ENCODE results near the gene S100A13.
"Not testable (repeated sequence)": the region's sequence is repeated elsewhere in the genome, so short reads cannot be mapped to it uniquely, and the experiment has no call there.

The S100A13 gene

DNA sequence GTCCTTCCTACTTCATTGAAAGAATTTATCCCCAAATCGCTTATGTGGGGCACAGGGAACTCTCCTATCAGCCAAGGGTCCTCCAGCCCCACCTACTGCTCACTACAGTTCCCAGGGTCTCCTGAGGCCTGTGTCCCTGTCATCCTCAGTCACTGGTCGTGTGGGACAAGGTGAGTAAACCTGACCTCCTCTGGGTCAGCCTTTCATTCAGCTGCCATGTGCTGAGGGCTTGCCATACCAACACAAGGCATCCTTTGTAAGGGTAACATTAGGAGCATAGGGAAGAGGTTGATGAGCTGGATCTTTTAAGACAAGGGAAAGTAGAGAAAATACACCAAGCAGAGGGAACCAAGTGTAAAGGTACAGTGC, 20.0 kb upstream of the S100A13 start:
- DNase-seq, result no peak

DNA sequence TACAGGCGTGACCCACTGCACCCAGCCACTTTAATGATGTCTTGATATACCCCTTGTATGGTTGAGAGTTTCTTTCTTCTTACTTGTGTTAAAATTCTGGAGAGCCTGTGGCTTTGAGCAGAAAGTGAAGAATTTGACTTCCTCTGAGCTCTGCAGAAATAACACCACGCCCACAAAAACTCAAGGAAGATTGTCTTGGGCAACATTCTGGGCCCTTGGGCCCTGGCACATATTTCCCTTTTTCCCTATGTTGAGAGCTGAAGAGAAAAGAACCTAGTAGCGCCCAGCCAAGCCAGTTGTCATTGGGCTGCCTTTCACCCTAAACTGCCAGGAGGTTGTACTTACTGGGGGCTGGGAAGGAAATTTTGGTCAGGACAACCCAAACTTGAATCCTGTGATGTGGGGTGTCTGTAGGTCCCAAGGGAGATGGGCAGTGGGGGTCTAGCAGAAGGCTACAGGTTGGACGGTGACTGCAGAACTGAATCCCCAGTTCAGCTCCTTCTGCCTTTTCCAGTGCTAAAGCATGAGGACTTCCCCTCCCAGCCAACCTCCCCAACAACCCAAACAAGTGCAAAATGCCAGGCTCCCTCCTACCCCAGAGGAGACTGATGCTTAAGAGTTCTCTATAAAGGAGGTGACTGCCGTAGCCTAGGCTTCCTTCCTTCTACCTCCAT, 19.5 kb upstream of the S100A13 start:
- no peak for DNase-seq

DNA sequence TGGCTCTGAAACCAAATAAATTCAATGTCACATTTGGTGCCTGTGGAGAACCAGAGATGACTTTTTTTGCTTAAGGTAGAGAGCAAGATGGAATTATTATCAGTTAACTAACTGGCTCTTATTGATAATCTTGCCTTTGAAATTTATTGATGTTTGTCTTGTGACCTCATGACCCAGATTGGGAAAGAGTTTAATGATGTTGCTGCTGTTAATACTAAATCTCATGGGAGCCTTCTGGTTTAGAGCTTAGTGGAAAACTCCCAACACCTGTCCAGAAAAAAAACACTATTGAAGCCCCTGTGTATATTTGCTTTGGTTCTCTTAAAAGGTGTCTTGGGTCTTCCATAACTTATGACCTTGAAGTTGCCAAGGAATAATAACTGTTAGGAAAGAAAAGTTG, 16.5 kb upstream of the S100A13 start:
- DNase-seq, result no peak

DNA sequence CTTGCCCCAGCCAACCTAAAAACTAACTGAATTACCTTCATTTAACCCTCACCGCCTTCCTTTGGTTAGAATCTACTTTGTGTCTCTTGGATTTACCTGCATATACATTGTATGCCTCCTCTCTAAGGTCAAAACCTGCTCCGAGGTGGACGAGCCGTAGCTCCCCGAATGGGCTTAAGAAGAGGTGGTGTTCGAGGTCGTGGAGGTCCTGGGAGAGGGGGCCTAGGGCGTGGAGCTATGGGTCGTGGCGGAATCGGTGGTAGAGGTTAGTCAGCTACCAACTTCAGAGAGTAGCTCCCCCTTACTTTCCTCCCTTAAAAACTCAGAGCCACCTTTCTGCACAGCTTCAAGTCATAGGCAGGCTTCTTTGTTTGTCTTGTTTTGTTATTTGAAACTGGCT, 15.8 kb upstream of the S100A13 start:
- no peak for DNase-seq

DNA sequence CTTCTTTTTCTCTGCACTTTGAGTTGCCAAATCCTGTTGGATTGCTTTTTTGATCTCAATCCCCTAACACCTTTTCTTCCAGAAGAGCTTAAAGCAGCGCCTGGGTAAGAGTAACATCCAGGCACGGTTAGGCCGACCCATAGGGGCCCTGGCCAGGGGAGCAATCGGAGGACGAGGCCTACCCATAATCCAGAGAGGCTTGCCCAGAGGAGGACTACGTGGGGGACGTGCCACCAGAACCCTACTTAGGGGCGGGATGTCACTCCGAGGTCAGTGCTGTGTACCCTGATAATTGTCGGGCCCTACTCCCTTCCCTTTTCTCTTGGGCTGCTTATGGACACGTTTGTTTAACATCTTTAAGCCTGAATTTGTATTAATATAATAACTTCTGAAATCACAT, 14.9 kb upstream of the S100A13 start:
- no peak for DNase-seq

DNA sequence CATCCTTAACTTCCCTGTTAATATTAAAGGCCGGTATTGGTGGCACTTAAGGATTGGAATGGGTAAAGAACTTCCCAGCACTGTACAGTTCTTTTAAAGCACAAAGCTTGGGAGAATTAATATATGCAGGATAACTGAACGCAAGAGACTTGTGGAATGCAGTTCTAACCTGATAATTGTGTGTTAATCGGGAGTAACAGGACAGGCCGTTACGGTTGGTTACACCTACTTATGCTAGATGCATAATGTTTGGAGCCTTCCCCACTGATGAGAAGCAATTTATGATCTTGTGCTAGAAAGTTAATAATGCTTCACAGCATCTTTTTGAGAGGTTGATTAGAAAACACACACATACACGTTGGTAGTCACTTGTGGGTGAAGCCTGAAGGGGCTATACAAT, 13.6 kb upstream of the S100A13 start:
- no peak for DNase-seq

DNA sequence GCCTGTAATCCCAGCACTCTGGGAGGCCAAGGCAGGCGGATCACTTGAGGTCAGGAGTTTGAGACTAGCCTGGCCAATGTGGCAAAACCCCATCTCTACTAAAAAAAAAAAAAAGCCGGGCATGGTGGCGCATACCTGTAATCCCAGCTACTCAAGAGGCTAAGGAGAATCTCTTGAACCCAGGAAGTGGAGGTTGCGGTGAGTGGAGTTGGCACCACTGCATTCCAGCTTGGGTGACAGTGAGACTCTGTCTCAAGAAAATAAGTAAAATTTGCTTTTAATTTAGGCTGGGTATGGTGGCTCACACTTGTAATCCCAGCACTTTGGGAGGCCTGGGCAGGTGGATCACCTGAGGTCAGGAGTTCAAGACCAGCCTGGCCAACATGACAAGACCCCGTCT, 12.9 kb upstream of the S100A13 start:
- not testable (repeated sequence) for DNase-seq

DNA sequence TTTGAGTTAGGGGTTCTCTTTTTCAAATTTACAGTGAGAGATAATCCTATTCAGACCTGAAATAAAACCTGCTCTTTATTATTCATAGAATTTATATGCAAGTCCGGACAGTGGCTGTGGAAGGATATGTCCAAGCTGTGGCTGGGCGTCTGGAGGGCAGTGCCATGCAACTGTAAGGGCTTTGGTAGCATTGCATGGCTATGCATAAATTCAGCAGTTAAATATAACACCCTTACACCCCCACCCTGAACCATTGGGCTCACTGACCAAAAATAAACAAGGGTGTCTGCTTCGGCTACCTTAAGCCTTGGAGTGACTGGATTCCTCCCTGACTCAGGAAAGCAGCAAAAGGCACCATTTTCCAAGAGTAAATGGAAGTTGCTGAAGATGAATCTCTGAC, 12.0 kb upstream of the S100A13 start:
- DNase-seq, result no peak

DNA sequence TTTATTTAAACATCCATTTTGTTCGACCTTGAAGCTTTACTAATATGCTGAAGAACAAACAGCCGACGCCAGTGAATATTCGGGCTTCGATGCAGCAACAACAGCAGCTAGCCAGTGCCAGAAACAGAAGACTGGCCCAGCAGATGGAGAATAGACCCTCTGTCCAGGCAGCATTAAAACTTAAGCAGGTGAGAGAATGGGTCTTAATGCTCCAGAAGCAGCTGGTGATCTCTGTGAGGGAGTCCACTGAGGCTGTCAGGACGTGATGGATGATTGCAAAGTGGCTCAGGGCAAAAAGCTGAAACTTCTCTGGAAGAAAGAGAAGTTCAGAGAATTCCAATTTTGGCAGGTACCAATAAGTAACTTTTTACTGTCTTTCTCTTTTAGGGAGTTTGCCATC, 11.0 kb upstream of the S100A13 start:
- no peak for DNase-seq

DNA sequence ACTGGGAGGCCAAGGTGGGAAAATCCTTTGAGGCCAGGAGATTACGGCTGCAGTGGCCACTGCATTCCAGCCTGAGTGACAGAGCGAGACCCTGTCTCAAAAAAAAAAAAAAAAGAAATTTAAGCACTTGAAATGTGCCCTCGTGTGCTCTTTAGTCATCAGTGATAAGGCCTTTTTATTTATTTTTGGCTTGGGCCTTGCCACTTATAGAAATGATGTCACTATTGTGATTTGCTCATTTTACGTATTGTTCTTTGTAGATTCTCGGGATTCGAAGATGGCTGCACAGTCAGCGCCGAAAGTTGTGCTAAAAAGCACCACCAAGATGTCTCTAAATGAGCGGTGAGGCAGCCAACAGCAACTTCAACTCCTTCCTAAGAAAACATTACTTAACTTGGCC, 9.0 kb upstream of the S100A13 start:
- DNase-seq, result no peak

DNA sequence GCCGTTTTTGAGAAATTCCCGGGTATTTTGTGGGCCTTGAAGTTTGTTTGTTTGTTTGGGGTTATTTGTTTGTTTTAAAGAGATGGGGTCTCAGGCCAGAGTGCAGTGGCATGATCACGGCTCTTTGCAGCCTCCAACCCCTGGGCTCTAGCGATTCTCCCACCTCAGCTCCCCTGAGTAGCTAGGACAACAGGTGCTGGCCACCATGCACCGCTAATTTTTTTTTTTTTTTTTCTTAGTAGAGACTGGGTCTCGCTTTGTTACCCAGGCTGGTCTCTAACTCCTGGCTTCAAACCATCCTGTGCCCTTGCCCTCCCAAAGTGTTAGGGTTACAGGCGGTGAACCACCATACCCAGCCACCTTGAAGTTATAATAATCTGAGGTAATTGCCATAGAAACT, 8.6 kb upstream of the S100A13 start:
- no peak for DNase-seq

DNA sequence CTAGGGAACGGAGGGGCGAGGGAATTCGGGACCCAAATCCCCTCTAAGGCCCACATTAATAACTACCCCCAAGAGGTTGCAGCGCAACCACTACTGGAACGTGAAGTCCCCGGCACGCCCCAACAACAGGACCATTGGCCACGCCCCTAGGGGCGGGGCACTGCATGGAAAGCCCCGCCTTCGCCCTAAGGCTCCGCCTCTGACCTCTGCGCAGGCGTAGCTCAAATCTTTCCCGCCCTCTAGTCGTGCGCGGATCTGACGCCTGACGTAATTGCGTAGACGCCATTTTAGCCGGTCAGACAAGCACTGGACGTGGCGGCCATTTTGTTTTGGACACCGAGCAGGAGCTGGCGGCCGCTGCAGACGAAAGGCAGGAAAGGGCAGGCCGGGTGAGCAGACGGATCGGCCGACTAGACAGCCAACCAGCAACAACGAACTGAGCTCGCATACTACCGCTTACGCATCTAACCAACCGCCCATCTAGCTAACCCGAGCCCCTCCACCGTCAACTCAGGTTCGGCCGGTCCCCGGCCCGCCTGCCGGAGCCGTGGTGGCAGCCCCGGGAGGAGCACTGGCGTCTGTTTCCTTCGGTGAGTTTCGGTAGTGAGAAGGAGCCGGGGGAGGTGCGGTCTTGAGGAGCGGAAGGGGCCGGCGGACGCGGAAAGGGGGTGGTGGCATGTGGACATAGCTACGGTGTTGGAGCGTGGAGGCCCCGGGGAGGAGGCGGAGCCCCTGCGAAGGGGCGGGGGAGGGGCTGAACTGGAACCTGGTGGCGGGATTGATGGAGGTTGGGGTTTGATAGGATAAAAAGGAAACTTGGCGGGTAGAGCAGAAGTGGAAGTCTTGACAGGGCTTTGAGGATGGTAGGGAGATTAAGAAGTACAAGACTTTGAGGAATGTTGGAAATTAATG, 6.7 kb upstream of the S100A13 start, which contains the start of gene CHTOP:
Gene CHTOP, plus strand, starts transcription at position 313 of the 912 bp plus-strand sequence. CDS start 2,523 bp downstream, outside the sequence.
- peak; percentile 98 for DNase-seq

DNA sequence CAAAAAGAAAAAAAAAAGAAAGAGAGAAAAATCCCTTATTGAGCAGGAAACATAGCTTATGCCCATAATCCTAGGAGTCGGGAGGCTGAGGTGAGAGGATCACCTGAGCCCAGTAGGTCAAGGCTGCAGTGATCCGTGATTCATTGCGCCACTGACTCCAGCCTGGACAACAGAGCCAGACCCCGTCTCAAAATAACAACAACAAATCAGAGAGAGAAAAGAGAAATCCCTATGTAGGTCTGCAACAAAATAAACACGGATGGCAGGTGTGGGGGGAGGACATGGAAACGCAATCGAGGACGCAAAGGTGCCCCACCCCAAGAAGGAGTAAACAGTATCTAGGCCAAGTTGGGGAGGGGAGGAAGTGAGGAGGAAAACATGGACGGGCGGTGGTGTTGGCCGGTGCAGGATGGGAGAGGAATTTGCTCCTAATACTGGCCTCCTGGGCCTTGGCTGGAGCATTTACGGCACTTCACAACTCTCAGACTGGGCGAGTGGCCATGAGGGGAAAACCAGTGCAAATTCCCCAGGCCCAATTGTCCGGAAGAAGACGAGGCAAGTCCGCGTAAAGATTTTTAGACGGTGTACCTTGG, 6.0 kb upstream of the S100A13 start:
- DNase-seq, result no peak

DNA sequence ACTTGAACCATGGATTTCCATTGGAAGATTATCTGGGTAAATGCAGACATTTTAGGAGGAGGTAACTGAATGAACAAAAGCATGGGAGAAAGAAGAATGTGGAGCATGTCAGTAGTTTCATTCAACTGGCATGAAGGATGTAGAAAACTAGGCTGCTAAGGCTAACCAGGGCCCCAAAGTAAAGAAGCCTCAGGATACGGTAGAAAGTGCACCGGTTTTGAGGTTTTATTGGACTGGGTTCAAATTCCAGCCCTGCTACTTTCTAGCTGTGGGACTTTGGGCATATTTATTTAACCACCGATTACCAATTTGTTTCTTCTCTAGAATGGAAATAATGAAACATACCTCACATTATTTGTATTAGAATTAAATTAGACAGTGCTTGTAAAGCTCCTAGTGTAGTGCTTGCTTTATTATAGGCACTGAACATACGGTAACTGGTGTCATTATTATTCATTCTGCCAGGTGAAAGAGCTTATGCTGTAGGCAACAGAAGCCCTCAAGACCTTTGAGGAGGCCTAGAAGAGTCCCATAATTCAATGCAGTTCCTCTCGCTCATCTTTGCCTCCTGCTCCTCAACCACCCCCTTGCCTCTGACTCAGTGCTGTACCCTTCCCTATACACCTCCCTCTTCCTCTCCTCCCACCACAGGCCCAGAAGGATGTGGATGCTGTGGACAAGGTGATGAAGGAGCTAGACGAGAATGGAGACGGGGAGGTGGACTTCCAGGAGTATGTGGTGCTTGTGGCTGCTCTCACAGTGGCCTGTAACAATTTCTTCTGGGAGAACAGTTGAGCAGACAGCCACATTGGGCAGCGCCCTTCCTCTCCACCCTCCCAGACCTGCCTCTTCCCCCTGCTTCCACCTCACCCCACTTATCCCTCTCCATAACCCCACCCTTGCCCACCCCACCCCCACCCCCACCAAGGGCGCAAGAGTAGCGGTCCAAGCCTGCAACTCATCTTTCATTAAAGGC, 4.0 kb upstream of the S100A13 start:
- no peak for DNase-seq

DNA sequence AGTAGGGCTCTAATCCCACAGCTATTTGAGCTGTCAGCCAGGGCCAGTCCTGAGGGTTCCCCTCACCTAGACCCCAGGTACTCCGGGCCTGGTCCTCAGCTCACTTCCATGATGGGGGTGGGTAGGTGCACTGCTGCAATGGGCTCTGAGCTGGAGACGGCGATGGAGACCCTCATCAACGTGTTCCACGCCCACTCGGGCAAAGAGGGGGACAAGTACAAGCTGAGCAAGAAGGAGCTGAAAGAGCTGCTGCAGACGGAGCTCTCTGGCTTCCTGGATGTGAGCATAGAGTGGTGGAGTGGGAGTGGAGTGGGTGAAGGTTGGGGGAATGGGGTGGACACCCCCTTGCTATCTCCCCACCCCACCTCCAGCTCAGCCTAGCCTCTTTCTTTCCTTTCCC, 3.1 kb upstream of the S100A13 start:
- DNase-seq, result no peak

DNA sequence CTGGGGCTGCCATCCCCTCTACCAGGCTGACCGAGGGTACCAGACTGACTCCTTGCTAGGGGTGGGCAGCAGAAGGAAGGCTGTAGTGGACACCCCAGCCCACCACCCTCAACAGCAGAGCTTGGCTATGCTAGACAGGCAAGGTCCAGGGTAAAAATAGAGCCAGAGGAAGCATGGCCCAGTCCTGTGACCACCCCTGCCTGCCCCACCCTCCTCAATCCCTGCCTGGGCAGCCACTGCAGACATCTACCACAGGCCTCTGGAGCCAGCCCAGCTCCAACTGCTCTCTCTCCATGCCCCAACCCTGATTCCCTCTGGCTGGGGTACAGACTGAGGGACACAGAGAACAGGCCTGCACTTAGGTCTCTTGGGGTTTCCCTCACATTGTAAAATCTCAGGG, 2.7 kb upstream of the S100A13 start:
- no peak for DNase-seq

DNA sequence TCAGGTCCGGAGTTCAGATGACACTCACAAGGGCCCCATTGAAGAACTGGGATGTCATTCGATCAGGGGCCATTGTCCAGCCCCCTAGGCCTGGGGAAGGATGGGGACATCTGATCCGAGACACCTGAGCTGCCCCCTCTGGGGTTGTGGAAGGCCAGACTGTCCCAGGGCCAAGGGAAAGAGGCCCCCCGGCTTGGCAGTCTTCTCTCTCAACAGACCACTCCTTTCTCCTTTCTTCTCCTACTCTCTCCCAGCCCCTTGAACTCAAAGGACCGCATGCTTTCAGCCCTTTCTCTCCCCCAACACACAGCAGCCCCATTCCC, 2.0 kb upstream of the S100A13 start:
- no peak for DNase-seq

DNA sequence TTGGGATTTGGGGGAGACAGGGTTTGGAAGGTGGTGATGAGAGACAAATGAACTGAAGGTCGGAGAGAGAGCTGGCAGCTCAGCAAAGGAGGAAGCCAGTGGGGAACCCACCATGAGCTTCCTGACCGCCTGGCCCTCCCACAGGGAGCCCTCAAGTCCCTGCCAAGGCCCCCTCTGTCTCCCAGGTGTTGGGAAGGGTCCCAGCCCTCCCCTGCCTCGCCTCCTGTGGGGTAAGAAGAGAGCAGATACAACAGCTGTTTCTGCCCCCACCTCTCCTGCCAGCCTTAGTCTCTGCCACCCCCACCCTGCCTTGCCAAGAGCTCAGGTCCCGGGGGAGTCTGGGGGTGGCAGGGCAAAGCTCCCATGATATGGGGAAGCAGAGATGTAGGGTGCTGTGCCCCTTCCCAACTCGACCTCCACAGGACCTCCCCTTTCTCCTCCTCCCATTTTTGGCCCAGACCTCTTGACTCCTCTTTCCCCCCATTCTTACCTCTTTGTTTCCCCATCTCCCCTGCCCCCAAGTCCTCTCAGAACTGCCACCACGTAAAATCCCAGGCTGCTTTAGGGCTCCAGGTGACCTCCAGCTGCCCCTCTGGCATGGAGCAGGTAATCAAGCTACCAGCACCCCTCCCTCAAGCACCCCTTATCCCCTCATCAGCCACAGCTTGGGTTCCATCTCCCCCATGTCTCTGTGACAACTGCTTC, 1.5 kb upstream of the S100A13 start:
- no peak for DNase-seq

DNA sequence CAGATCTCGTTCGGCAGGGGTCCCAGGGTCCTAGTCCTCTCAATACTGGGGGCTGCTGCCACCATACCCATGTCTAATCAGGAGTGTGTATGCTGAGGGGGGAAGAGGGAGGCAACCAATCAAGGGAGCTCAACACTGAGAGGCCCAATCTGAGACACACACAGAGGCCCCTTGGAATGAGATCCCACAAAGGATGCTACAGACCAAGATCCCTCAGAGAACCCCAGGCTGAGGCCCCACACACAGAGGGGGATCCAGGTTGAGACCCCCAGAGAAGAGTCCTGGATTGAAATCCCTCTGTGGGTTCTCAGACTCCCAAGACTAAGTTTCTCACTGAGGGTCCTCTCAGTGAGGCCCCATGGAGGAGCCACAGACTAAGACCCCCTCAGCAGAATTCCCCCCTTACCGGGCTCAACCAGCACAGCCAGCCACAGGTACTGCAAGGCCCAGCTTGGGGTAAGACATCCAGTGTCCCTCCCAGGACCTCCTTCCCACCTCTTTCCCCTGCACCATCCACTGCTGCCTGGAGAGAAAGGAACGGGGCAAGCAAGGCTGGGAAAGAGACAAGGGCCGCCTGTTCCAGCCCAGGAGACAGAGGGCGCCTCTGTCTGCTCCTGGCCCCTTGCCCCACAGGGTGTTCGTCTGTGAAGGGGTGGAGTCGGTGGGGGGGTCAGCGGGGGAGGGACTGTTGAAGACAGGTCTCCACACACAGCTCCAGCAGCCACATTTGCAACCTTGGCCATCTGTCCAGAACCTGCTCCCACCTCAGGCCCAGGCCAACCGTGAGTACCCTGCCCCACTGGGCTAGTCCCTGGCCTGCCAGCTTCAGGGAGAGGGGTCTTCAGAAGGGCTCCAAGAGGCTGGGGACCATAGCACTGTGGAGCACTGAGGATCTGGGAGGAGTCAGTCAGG, 666 bp upstream of the S100A13 start, which contains the start of gene S100A1:
Gene S100A1, plus strand, starts transcription at position 720 of the 912 bp plus-strand sequence. CDS start 2,088 bp downstream, outside the sequence.
- no peak for DNase-seq

DNA sequence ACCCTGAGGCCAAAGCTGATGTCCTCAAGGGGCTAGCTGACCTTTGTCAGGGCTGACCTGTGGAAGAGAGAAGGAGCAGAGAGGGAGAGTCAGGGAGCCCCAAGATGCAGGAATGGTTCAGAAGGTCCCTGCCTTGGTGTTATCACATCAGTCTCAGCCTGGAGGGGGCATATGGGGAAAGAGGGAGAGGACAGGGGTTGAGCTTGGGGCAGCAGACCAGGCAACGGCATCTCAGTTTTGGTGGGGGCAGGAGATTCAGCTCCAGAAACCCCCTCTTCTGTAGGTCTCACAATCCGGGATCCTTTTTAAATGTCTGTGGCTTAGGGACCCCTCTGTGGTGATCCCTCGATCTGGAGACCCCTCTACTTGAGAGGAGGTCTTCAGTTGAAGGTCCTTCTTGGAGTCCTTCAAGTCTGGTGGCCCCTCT, 815 bp downstream of the S100A13 start:
- DNase-seq, result no peak
